ENCODE data around the gene CBX8. TPM values are rescaled to one million over a fixed set of nuclear protein-coding genes. Genes with fewer than 3 reads are reported as not detected.

The CBX8 gene
- 5.8 TPM for total RNA-seq
- long read RNA-seq, transcript CBX8-201 (5 exons, 3,791 nt) = major isoform, 8 of 9 reads
- long read RNA-seq, partial matches to known transcripts = 0 of 9 reads
- long read RNA-seq, other reads (novel, unspliced or antisense) = 1 of 9 reads

- TF ChIP-seq, protein P1, sequence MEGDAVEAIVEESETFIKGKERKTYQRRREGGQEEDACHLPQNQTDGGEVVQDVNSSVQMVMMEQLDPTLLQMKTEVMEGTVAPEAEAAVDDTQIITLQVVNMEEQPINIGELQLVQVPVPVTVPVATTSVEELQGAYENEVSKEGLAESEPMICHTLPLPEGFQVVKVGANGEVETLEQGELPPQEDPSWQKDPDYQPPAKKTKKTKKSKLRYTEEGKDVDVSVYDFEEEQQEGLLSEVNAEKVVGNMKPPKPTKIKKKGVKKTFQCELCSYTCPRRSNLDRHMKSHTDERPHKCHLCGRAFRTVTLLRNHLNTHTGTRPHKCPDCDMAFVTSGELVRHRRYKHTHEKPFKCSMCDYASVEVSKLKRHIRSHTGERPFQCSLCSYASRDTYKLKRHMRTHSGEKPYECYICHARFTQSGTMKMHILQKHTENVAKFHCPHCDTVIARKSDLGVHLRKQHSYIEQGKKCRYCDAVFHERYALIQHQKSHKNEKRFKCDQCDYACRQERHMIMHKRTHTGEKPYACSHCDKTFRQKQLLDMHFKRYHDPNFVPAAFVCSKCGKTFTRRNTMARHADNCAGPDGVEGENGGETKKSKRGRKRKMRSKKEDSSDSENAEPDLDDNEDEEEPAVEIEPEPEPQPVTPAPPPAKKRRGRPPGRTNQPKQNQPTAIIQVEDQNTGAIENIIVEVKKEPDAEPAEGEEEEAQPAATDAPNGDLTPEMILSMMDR (IDR thresholded peaks at IDR 0.05) = no peak
- Histone ChIP-seq H3K9me3 (no peaks in the 10 kb centered on the region), H3K27ac (peak within 1 kb of the TSS; percentile 87), H3K4me1 (peaks cover 65% of the 10 kb centered on the region), H3K27me3 (ENCODE audit: low read depth) (peaks cover 59% of the 10 kb centered on the region), H3K4me3 (peak within 1 kb of the TSS; percentile 70), H3K36me3 (peaks cover 11% of the 10 kb centered on the region)
- intact Hi-C loops (cut with DNase I) = no loop called here
- DNase-seq = peak; percentile 100
- ATAC-seq = peak; percentile 95 to 97
Measured at GRCh38 chr17:79796763-79797491, at the start of gene CBX8. Gene CBX8, minus strand, starts transcription at chr17:79797077. Its CDS starts 79 bp downstream, at chr17:79796998.

DNA sequence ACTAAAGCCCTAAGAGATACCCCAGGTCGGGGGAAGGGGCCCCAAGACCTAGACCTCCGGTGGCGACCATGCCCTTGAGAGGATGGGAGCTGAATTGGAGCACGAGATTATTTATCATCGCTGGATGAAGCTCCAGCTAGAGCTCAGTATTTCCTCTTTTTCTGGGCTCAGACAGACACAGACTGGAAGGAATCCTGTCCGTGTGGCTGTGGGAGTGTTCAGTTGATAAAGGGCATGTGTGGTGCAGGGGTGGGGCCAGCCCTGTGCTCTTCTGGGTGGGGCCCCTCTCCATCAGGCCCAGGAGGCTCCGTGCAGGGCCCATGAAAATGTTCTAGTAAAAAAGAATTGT is 48.7 kb upstream of the CBX8 start:
- peak overlapping the region; percentile 69 for H3K27ac ChIP-seq
- no peaks in the 10 kb centered on the region for H3K9me3 ChIP-seq
- peaks cover 30% of the 10 kb centered on the region for H3K27me3 ChIP-seq (ENCODE audit: low read depth)
- peaks cover 52% of the 10 kb centered on the region for H3K4me1 ChIP-seq
- peak overlapping the region; percentile 61 for H3K4me3 ChIP-seq
- intact Hi-C loops (cut with DNase I) = no loop called here
- TF ChIP-seq, protein P1 (IDR thresholded peaks at IDR 0.05) = no peak
- H3K36me3 ChIP-seq = no peaks in the 10 kb centered on the region
- ATAC-seq = peak; percentile 32 to 41
- no peak for DNase-seq

- no peaks in the 10 kb centered on the region for H3K36me3 ChIP-seq
- ATAC-seq = peak; percentile 76 to 79
- peaks cover 35% of the 10 kb centered on the region for H3K27me3 ChIP-seq (ENCODE audit: low read depth)
- peak overlapping the region; percentile 61 for H3K4me3 ChIP-seq
- DNase-seq = peak; percentile 62
- TF ChIP-seq, protein P1 (IDR thresholded peaks at IDR 0.05) = peak; percentile 71
- peaks cover 57% of the 10 kb centered on the region for H3K4me1 ChIP-seq
- intact Hi-C loops (cut with DNase I) = no loop called here
- H3K9me3 ChIP-seq = no peaks in the 10 kb centered on the region
- H3K27ac ChIP-seq = peak overlapping the region; percentile 69
Measured at GRCh38 chr17:79844869-79845600, 48.2 kb upstream of the CBX8 start.

DNA sequence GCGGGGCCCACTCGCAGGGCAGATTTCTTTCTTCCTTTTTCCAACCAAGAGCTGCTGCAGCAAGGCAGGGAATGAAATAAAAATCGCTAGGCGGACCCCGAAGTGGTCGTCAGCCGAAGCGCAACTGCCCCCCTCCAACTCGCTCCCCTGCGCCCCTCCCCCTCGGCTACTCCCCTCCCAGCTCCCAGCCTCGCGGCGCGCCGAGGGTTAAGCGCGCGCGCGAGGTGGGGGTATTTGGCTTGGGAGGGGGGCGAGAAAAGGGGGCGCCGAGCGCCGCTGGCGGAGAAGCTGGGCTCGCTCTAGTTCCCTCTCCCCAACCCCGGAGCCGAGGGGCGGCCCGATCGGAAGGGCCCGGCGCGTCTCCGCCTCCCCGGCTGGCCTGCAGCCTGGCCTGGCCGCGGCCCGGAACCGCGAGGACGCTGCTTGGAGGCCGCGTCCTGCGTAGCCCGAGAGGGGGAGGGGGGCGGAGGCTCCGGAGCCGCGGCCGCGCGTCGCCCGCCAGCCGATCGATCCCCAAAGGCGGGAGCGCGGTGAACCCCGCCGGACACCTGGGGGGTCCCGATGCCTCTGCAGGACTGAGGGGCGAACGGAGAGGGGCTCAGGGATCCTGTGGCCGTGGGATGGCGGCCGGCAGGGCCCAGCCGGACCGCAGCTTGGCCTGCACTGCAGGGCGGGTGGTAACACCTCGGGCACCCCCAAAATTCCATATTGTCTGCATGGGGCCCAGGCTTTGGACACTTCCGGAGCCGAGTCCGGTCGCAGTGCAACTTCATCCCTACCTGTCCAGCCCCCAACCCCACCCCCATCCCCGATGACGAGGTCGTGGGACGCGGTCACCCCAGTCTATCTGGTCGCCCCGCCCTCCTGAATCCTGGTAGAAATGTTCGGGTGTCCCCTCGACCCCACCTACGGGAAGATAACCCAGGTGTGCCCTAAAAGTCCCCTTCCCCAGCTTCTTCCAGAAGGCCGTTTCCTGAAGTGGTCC is 47.2 kb upstream of the CBX8 start:
- Histone ChIP-seq H3K27me3 (ENCODE audit: low read depth) (peaks cover 40% of the 10 kb centered on the region), H3K4me3 (peak overlapping the region; percentile 61), H3K4me1 (peaks cover 63% of the 10 kb centered on the region), H3K9me3 (no peaks in the 10 kb centered on the region), H3K27ac (peak overlapping the region; percentile 69), H3K36me3 (no peaks in the 10 kb centered on the region)
- ATAC-seq = peak; percentile 71 to 74
- intact Hi-C loops (cut with DNase I) = no loop called here
- TF ChIP-seq, protein P1 (IDR thresholded peaks at IDR 0.05) = no peak
- DNase-seq = peak; percentile 72

DNA sequence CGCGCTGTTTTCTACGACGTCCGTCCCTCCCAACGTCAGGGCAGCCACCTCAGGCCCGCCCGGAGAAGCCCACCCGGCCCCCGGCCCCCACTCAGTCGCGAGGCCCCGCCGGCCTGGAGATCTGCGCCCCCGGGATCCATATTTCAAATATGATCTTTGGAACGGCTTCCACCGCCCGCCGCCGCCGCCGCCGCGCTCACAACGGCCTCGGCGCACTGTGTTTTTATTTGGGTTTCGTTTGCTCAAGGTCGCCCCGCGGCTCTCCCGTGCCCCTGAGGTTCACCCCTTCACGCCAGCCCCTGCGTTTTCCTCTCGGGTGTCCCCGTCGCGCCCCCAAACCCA is 46.6 kb upstream of the CBX8 start:
- Histone ChIP-seq H3K9me3 (no peaks in the 10 kb centered on the region), H3K4me3 (peak overlapping the region; percentile 61), H3K27ac (no peak overlapping the region), H3K27me3 (ENCODE audit: low read depth) (peaks cover 40% of the 10 kb centered on the region), H3K4me1 (peaks cover 63% of the 10 kb centered on the region), H3K36me3 (no peaks in the 10 kb centered on the region)
- DNase-seq (no peak), ATAC-seq (no peak)
- TF ChIP-seq, protein P1 (IDR thresholded peaks at IDR 0.05) = no peak
- intact Hi-C loops (cut with DNase I) = no loop called here
